ENCODE measurements around the gene UBAP2. TPM values are rescaled to one million over a fixed set of nuclear protein-coding genes. Genes with fewer than 3 reads are reported as not detected.

The UBAP2 gene
- total and polyA plus RNA-seq, 2 of the 4 experiments (the other 2 are of a cell fraction): 12.9 to 25.5 TPM

- POLR2A ChIA-PET (ENCODE audit: unreplicated experiment): no interaction called here
- H3K23ac ChIP-seq (ENCODE audit: low read depth, low read length): no peak overlapping the region
These were observed 21.1 kb upstream of the UBAP2 start for GRCh38 chr9:34069831-34070230.

More at GRCh38 chr9:34069831-34070230, 21.1 kb upstream of the UBAP2 start:
- no peak overlapping the region for H2AK5ac ChIP-seq (ENCODE audit: low read depth, low read length)
- H4K91ac ChIP-seq (ENCODE audit: insufficient read depth, low read depth, low read length): no peak overlapping the region
- no peak overlapping the region for H3K14ac ChIP-seq (replicated peaks; ENCODE audit: low read depth, low read length)
- H3K36me3 ChIP-seq (ENCODE audit: control insufficient read depth, insufficient read depth, low read length): no peaks in the 10 kb centered on the region
- no peak overlapping the region for H3K4me2 ChIP-seq (ENCODE audit: low read depth, low read length)
- intact Hi-C loops (cut with micrococcal nuclease): loop anchor here (5.0 kb wide), 1 partner anchor 128 kb away; no protein-coding TSS in a partner anchor
- in situ Hi-C loops (cut with MboI; ENCODE audit: low sequenced_read_pairs): no loop called here
- H2BK20ac ChIP-seq (ENCODE audit: low read depth, low read length): no peak overlapping the region
- BruUV-seq (replicated peaks): no TSS peak
- H3K9ac ChIP-seq (ENCODE audit: low read depth, low read length): no peak overlapping the region
- DNase-seq (no peak), ATAC-seq (ENCODE audit: low read depth) (no peak)
- dilution Hi-C loops (cut with HindIII; ENCODE audit: low sequenced_read_pairs, unreplicated experiment): no loop called here
- H4K8ac ChIP-seq (ENCODE audit: low read depth in 2 of 2, low read length in 2 of 2): no peak overlapping the region
- no peak overlapping the region for H2AK9ac ChIP-seq (replicated peaks; ENCODE audit: low read depth, low read length, poor library complexity)
- no peak overlapping the region for H3K56ac ChIP-seq (ENCODE audit: extremely low read depth, insufficient read depth, low read length)
- CTCF ChIA-PET: no interaction called here
- no peak overlapping the region for H3K18ac ChIP-seq (ENCODE audit: low read depth, low read length)
- TF ChIP-seq SMC3 (IDR thresholded peaks at IDR 0.05; ENCODE audit: low read depth, low read length) (no peak), MAFK (IDR thresholded peaks at IDR 0.05; ENCODE audit: low read depth, low read length) (no peak), MAZ (IDR thresholded peaks at IDR 0.05; ENCODE audit: borderline replicate concordance, low read depth, low read length) (no peak), BHLHE40 (IDR thresholded peaks at IDR 0.05; ENCODE audit: low read depth, low read length) (no peak), CEBPB (IDR thresholded peaks at IDR 0.05; ENCODE audit: low read depth, low read length) (no peak), ELK1 (IDR thresholded peaks at IDR 0.05; ENCODE audit: borderline replicate concordance, low read depth, low read length) (no peak), CHD1 (IDR thresholded peaks at IDR 0.05; ENCODE audit: low read depth, low read length) (no peak), RFX5 (IDR thresholded peaks at IDR 0.05; ENCODE audit: low read depth, low read length) (no peak), RCOR1 (IDR thresholded peaks at IDR 0.05; ENCODE audit: insufficient replicate concordance, low read length) (no peak), POLR2A (IDR thresholded peaks at IDR 0.05; ENCODE audit: low read depth, low read length) (no peak)
- H2BK15ac ChIP-seq (ENCODE audit: low read depth, low read length): no peak overlapping the region
- peaks cover 4% of the 10 kb centered on the region; the same call in 1 of the 2 replicates for H4K20me1 ChIP-seq (ENCODE audit: insufficient read depth, low read length)
- H2BK120ac ChIP-seq (ENCODE audit: low read depth, low read length): no peak overlapping the region
- H4K5ac ChIP-seq (ENCODE audit: low read depth, low read length): no peak overlapping the region
- peaks cover 10% of the 10 kb centered on the region for H3K9me1 ChIP-seq (ENCODE audit: insufficient read depth, low read length)
- no peak overlapping the region for H2AFZ ChIP-seq (replicated peaks; ENCODE audit: low read length, poor library complexity)
- no peaks in the 10 kb centered on the region; a peak in 1 of 4 replicates for H3K79me1 ChIP-seq (ENCODE audit: low read depth in 1 of 2, low read length in 2 of 2)
- no peaks in the 10 kb centered on the region for H3K27me3 ChIP-seq (ENCODE audit: control insufficient read depth, insufficient read depth, low read length)
- peaks cover 14% of the 10 kb centered on the region for H3K4me1 ChIP-seq (ENCODE audit: control insufficient read depth, insufficient read depth, low read length)
- H2BK5ac ChIP-seq (ENCODE audit: low read depth, low read length, poor library complexity, severe bottlenecking): no peak overlapping the region
- no peak overlapping the region for H3K4me3 ChIP-seq (ENCODE audit: insufficient read depth, low read depth, low read length)
- H3K4ac ChIP-seq (ENCODE audit: low read depth, low read length): no peak overlapping the region
- 82% methylated on average over 2 of the region's 6 CpGs; no CpG with 5 or more reads in 1 of the 2 experiments for WGBS, 2 experiments (ENCODE audit: extremely low coverage in 2 of 2, insufficient read length in 1 of 2)
- no peak overlapping the region for H3K27ac ChIP-seq (ENCODE audit: insufficient read depth, low read length)
- H3K9me3 ChIP-seq (ENCODE audit: control insufficient read depth, insufficient read depth, low read length): no peaks in the 10 kb centered on the region
